Renal cortical epithelial cell (primary cell): ENCODE results near the gene REXO5. TPM values are rescaled to one million over a fixed set of nuclear protein-coding genes. Genes with fewer than 3 reads are reported as not detected.
"Not testable (repeated sequence)": the region's sequence is repeated elsewhere in the genome, so short reads cannot be mapped to it uniquely, and the experiment has no call there.

Source experiments
- DNase-seq: peaks from one replicate; pipeline ENCODE4 v3.0.0-alpha.2; 2011; ENCODE audit warnings: low read depth
- total RNA-seq: library from RNA; depleted of rRNA; stranded (reverse); fragments of >200 nt; gene quantifications from 2 replicates; pipeline ENCODE4 v1.2.3, GENCODE V29; 2014

Gene REXO5
- total RNA-seq, 1 donor from 2014 or later: 3.8 TPM

- DNase-seq: no peak
Measured at GRCh38 chr16:20847550-20847949, 41.2 kb downstream of the REXO5 start.

GRCh38 chr16:20849589-20850390, 43.5 kb downstream of the REXO5 start:
- peak; percentile 55 for DNase-seq

GRCh38 chr16:20850981-20851380, 44.7 kb downstream of the REXO5 start:
- no peak for DNase-seq

DNA sequence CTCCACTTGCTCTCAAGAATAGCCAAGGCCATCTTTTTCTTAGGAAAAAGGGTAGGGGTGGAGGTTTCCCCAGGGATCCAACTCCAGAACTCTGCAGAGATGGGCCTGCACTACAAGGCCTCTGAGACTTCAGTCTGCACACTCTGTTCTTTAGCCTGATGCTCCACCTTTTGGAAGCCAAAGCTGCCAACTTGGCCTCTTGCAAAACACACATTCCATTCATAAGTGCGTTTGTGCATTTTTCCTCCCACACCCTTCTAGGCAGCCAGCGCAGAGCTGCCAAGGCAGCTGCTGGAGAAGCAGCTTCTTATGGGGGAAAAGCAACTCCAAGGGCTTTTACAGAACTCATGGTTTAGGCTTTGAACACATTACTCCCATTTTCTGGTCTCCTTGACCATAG, 45.3 kb downstream of the REXO5 start:
- peak; percentile 91 for DNase-seq

DNA sequence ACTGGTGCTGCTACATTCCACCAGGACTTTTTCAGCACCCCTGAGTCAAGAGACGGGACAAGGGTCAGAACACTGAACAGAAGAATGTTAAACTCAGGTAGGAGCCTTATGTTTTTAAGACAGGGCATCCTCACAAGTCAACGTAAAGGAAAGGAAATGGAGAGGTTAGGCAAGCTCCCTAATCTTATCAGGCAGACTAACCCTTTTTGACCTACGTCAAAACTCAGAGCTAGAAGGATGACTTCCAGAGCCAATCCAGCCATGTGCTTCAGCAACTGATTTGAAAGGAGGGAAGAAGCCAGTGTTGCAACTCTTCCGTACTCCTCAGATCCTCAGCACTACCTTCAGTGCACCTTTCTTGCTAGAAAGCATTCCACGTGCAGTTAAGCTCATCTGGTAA, 46.8 kb downstream of the REXO5 start:
- DNase-seq: no peak

DNA sequence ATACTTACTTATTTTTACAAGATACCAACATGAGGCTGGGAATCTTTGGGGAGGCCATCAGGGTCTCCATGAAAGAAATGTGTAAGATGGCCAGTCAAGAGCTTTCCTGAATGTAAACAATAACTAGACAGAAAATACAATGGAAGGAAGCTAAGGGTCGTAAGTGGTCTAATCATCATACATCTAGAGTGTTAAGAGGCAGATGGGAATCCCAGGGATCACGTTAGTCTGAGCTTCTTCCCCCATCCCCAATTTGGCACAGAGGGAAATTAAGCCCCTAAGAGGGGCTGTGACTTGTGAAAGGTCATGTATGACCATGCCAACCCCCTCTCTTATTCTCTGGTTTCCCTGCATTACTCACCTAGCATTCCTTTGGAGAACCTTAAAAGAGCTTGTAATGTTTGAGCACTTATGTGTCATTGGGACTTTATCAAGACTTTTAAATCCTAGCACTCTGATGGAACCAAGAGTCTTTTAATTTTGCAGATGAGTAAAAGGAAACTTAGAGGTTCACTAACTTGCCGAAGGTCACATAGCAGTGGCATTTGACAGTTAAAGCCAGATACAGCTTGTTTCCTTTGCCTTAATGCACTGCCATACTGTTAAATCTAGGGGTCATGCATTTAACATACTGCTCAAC, 47.8 kb downstream of the REXO5 start:
- DNase-seq: peak; percentile 43

GRCh38 chr16:20854963-20855362, 48.6 kb downstream of the REXO5 start:
- no peak for DNase-seq

DNA sequence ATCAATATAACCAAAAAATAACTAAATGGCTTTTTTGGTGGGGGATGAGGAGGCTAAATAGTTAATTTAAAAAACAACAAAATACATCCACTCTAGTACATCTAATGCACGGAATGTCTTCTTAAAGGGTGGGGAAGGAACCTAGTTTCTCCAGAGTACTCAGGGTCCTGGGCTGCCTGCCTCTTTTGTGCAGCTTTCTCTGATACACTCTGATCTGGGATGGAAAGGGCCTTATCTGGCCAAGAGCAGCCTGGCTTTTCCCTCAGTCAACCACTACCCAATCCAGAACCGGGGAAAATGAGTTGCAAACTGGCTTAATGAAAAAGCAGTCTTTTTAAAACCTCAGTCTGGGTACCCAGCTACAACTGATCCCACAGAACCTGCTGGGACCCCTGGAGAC, 51.0 kb downstream of the REXO5 start:
- DNase-seq: no peak

GRCh38 chr16:20859229-20859628, 52.9 kb downstream of the REXO5 start:
- DNase-seq: no peak

DNA sequence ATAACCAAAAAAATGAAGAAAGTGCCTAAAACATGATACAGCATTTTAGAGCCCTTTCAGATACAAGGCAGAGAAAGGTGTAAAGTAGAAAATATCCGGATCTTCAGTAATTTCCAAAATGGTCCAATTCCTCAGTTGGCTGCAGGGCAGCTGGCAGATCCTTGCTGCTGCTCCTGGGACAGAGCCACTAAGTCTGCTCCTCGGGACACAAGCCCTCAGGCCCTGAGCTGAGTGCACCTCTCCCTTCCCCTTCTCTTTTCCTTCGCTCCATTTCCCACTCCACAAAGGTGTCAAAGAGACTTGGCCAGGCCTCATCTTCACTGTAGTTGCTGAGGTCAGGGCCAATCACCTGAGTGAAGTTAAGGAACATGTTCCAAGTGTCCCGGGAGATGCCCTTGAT, 53.4 kb downstream of the REXO5 start:
- DNase-seq: no peak

DNA sequence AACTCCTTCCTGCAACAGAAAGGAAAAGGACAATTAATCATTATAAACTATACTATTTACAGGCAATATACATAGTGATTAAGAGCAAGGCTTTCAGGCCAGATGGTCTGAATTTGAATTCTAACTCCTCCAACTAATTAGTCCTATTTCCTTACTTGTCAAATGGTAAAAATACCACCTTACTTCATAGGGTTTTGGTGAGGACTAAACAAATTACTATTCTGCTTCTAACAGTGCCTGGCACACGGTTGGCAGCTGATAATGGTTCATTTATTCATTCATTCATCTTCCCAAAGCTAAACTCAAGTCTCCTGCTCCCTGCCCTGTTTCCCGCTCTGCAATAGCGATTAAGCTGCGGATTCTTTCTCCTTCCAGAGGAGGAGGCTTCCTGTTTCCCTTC, 54.0 kb downstream of the REXO5 start:
- DNase-seq: no peak

DNA sequence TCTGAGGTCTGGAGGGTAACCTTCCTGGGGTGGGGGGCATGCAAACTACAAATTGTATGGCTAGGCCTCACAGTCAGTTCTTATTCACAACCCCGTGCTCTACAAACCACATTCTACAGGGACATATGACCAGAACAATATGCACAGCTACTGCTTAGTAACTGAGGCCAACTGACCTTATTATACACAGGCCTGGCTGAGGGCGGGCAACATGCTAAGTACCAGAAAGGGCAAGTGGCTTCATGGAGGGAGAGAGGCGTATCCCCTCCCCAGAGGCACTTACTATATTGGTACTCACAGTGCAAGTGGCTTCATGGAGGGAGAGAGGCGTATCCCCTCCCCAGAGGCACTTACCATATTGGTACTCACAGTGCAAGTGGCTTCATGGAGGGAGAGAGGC, 54.7 kb downstream of the REXO5 start:
- DNase-seq: not testable (repeated sequence)

DNA sequence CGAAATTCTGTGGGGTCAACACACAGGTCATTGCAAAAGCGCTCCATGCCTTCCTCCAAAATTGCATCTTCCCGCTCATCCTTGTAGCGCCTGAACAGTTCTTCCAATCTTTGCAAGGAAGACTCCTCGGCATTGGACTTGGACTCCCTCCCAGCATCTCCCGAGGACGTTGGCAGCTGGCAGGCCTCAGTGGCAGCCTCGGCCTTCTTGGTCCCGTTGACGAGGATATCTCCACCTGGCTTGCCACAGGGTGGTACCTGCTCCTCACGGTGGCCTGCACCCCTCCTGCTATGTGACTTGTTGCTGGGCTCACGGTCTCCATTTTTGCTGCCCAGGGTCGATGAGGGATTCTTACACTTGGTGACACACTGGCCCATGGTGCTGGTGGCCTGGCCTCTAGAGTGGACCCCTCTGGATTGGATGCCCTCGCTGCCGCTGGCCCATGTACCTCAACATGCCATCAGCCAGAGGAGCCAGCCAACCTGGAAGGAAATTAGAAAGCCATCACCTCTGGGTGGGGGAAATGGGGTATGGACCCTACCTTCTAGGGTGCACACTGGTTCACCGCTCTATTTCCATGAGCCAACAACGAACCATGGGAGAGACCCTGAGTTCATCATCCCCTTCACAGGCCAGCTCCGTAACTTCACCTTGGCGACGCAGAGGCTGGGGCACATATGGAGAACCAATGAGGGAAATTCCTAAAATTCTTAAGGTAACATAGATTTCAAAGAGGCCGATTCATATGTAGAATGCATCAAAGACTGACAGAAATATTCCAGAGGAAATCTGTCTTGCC, 56.0 kb downstream of the REXO5 start:
- no peak for DNase-seq

DNA sequence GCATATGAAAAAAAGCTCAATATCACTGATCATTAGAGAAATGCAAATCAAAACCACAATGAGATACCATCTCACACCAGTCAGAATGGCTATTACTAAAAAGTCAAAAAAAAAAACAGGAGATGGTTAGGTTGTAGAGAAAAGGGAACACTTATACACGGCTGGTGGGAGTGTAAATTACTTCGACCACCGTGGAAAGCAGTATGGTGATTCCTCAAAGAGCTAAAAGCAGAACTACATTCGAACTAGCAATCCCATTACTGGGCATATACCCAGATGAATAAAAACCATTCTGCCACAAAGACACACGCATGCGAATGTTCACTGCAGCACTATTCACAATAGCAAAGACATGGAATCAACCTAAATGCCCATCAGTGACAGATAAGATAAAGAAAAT, 58.0 kb downstream of the REXO5 start:
- DNase-seq: not testable (repeated sequence)

- no peak for DNase-seq
Measured at GRCh38 chr16:20865420-20866131, 59.2 kb downstream of the REXO5 start.

DNA sequence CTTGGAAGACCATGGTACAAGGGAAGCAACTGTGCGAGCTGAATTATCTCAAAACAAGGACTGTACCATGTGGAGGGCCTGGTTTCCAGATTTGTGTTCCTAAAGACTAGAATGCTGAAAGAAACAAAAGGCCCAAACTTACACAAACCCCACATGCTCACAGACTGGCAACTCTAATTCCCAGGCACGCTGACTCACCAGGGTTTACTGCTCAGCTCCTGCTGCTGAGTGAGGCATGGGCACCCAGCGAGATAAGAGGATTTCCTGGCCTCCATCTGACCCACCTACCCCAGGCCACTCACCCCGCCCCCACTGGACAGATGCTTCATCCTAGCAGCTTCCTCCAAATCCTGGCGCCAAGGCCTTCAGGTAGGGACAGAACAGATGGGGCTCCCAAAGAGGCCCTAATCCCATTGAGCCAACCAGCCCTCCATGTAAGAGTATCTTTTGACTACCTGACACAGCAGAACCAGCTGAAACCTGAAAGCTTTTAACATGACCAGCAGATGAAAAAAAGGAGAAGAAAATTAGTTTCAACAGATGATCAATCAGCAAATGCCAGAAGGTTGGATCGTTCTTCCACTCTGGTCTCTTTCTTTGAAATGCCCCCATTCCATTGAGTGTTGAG, 59.9 kb downstream of the REXO5 start:
- DNase-seq: peak; percentile 82

DNA sequence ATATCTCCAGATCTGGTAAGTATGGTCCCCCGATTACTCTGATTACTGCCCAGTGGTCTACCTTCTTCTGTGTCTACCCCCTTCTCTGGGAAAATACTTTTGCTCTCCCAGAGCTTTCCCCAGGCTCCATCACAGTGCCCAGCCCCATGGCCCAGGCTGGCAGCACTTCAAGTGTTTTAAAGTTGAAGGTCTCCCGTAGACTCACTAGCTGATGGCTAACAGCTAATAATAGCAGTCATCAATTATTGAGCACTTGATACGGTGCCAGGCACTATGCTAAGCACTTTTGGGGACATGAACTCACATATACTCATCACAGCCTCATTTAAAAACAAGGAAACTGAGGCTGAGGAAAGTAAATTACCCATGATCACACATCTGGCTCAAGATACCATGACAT, 60.5 kb downstream of the REXO5 start:
- DNase-seq: no peak

GRCh38 chr16:20867585-20867984, 61.3 kb downstream of the REXO5 start:
- DNase-seq: no peak

- peak; percentile 42 for DNase-seq
Measured at GRCh38 chr16:20868890-20869289, 62.6 kb downstream of the REXO5 start.

DNA sequence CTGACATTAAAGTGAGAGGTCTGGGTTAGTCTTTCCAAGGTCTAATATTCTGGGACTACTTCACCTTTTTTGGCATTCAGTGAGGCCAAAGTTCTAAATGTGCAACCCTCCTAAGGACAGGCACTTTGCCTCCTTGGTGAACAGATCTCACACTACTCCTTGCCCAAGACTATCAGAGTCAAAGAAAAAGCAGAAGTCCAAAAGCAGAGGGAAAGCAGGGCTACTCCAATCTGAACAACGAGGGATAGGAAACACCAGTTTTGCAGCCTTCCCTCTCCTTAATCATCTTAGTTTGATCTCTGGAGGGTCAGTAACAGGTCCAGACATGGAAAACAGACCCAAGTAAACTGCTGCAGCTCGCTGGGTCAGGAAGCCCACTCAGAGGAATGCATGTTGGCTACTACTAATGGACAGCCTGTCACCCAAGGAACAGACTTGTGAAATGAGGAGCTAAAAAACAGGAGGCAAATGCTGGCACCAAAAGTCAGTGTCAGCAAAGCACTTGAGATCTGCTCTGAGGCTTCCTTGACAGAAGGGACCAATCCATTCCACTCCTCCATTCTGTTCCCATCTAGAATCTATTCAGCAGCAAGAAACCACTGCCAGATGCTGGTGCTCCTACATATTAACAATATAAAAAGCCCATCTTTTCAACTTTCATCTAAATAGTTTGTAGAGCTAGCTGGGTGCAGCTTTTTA, 63.9 kb downstream of the REXO5 start:
- DNase-seq: no peak

GRCh38 chr16:20871258-20871657, 64.9 kb downstream of the REXO5 start:
- DNase-seq: no peak
